GM12878 (cell line): ENCODE results near the gene CEP126. TPM values are rescaled to one million over a fixed set of nuclear protein-coding genes. Genes with fewer than 3 reads are reported as not detected.

Experiments used
- ATAC-seq: fragments of 200-7000 bp; cut with Tn5 transposase; 3 replicates; pipeline ENCODE4 v1.9.1; 2020; ENCODE audit warnings: mild to moderate bottlenecking, moderate library complexity
- BruUV-seq: library from RNA; stranded (reverse); fragments of 400-500 nt; replicated peaks from 2 replicates; lab custom pipeline; 2021; lab: Mats Ljungman, UMichigan
- CTCF ChIA-PET: fragments of 300-600 bp; sonication (Branson Sonifier 250); formaldehyde crosslinking; extraction: SDS; loops from one replicate; lab custom pipeline; 2021; ENCODE audit warnings: inconsistent platforms; lab: Yijun Ruan, JAX
- POLR2A ChIA-PET: fragments of 350-600 bp; formaldehyde crosslinking; extraction: SDS; loops from one replicate; lab custom pipeline; 2021; ENCODE audit warnings: inconsistent platforms; lab: Charles Lee
- RAD21 ChIA-PET: fragments of 300-600 bp; sonication (Branson Sonifier 250); formaldehyde crosslinking; loops from one replicate; lab custom pipeline; 2023; ENCODE audit warnings: antibody characterized with exemption; ENCODE audit not compliant: unreplicated experiment; lab: Charles Lee
- SMC1A ChIA-PET: fragments of 300-600 bp; sonication (Branson Sonifier 250); formaldehyde crosslinking; loops from one replicate; lab custom pipeline; 2023; ENCODE audit not compliant: unreplicated experiment, uncharacterized antibody; lab: Charles Lee
- DNase-seq: peaks from one replicate; pipeline ENCODE4 v3.0.0-alpha.2; 2011; ENCODE audit warnings: low read depth, low spot score
- FAIRE-seq: peaks from 3 replicates; lab custom pipeline; 2011; peaks lifted over from hg19 to GRCh38; lab: Jason Lieb, UNC
- H2AFZ ChIP-seq: 2 replicates; pipeline ENCODE4 v1.6.0; 2011; ENCODE audit warnings: low read depth, low read length, control low read depth; ENCODE audit not compliant: control insufficient read depth
- H3K27ac ChIP-seq: 2 replicates; pipeline ENCODE4 v1.5.1; 2011; ENCODE audit warnings: control low read depth; ENCODE audit not compliant: control insufficient read depth, insufficient read depth
- H3K27me3 ChIP-seq, 2 experiments: replicated peaks in 1 of 2; 2 replicates each; pipeline versions ENCODE4 v1.6.0 to v1.6.1; 2011; ENCODE audit warnings: low read length in 1 of 2; ENCODE audit not compliant: control insufficient read depth in 2 of 2, insufficient read depth in 2 of 2
- H3K36me3 ChIP-seq, 2 experiments: 2 replicates each; pipeline ENCODE4 v1.5.1; 2011; ENCODE audit warnings: low read length in 1 of 2; ENCODE audit not compliant: control insufficient read depth in 2 of 2, insufficient read depth in 2 of 2
- H3K4me1 ChIP-seq: 2 replicates; pipeline ENCODE4 v1.6.1; 2011; ENCODE audit warnings: mild to moderate bottlenecking, low read length, moderate library complexity, mixed read lengths; ENCODE audit not compliant: control insufficient read depth, insufficient read depth
- H3K4me2 ChIP-seq: 2 replicates; pipeline ENCODE4 v1.6.0; 2011; ENCODE audit warnings: control low read depth; ENCODE audit not compliant: control insufficient read depth, insufficient read depth
- H3K4me3 ChIP-seq: fragments of 200-600 bp; sonication (generic); 2 replicates; pipeline ENCODE4 v1.5.1; 2016
- H3K79me2 ChIP-seq: 2 replicates; pipeline ENCODE4 v1.6.0; 2011; ENCODE audit warnings: low read length; ENCODE audit not compliant: control insufficient read depth, insufficient read depth
- H3K9ac ChIP-seq: 2 replicates; pipeline ENCODE4 v1.8.0; 2011; ENCODE audit warnings: low read length, control low read depth, mixed read lengths; ENCODE audit not compliant: control insufficient read depth, insufficient read depth
- H3K9me3 ChIP-seq: replicated peaks from 3 replicates; pipeline ENCODE4 v1.5.1; 2011; ENCODE audit warnings: mild to moderate bottlenecking, low read length; ENCODE audit not compliant: control insufficient read depth, insufficient read depth
- H4K20me1 ChIP-seq: 2 replicates; pipeline ENCODE4 v1.6.0; 2011; ENCODE audit not compliant: control insufficient read depth, insufficient read depth
- BCL3 ChIP-seq: IDR thresholded peaks from 2 replicates; pipeline ENCODE4 v1.6.1; 2011; ENCODE audit warnings: borderline replicate concordance, low read depth, mild to moderate bottlenecking, moderate library complexity, low read length; ENCODE audit not compliant: insufficient read depth, poor library complexity, severe bottlenecking
- CBX5 ChIP-seq: sonication (generic); IDR thresholded peaks from 2 replicates; pipeline ENCODE4 v1.6.1; 2016; ENCODE audit warnings: low read depth, moderate library complexity, mild to moderate bottlenecking, inconsistent platforms
- FOXK2 ChIP-seq: fragments of 450-650 bp; IDR thresholded peaks from 2 replicates; pipeline ENCODE4 v1.6.1; 2017; ENCODE audit warnings: mild to moderate bottlenecking, moderate library complexity
- HCFC1 ChIP-seq: fragments of 150-350 bp; IDR thresholded peaks from 2 replicates; pipeline ENCODE4 v1.6.1; 2014; ENCODE audit warnings: low read length
- JUND ChIP-seq: IDR thresholded peaks from 2 replicates; pipeline ENCODE4 v1.6.1; 2012; ENCODE audit warnings: low read depth, mild to moderate bottlenecking, low read length, improper control_type of control experiment, moderate library complexity
- NR2C2 ChIP-seq: IDR thresholded peaks from 2 replicates; pipeline ENCODE4 v1.6.1; 2011; ENCODE audit warnings: borderline replicate concordance, low read depth; ENCODE audit not compliant: control insufficient read depth, insufficient read length
- RBBP5 ChIP-seq: fragments of 200-600 bp; sonication (generic); conservative IDR thresholded peaks from 2 replicates; pipeline ENCODE4 v1.6.1; 2016
- SPI1 ChIP-seq: IDR thresholded peaks from 2 replicates; pipeline ENCODE4 v1.6.1; 2011; ENCODE audit warnings: low read depth, mild to moderate bottlenecking, low read length, moderate library complexity, borderline replicate concordance; ENCODE audit not compliant: insufficient read depth
- YBX1 ChIP-seq: fragments of 450-650 bp; IDR thresholded peaks from 2 replicates; pipeline ENCODE4 v1.6.1; 2016; ENCODE audit warnings: antibody characterized with exemption
- ZBTB4 ChIP-seq: fragments of 450-650 bp; formaldehyde crosslinking; IDR thresholded peaks from 2 replicates; pipeline ENCODE4 v1.4.0; 2022; ENCODE audit warnings: mild to moderate bottlenecking, moderate library complexity
- ZNF274 ChIP-seq: IDR thresholded peaks from one replicate; pipeline ENCODE4 v1.8.0; 2011; ENCODE audit not compliant: insufficient read length, insufficient read depth
- WGBS: methylation state at CpG from one replicate; pipeline ENCODE4 v1.1.6; 2016; ENCODE audit warnings: low lambda C conversion rate; ENCODE audit not compliant: insufficient replicate concordance, insufficient coverage; ENCODE audit errors: missing lambda C conversion rate; 5-methylcytosine and 5-hydroxymethylcytosine counted together
- in situ Hi-C: fragments of 300-500 bp; cut with MboI; formaldehyde crosslinking; loops from 9 replicates; pipeline ENCODE4 v1.14.3; 2018; ENCODE audit warnings: mixed read lengths
- intact Hi-C: fragments of 100-400 bp; cut with micrococcal nuclease; formaldehyde crosslinking; loops from one replicate; pipeline ENCODE4 v1.14.2; 2022; ENCODE audit not compliant: unreplicated experiment
- polyA plus RNA-seq, 11 experiments: library from polyadenylated mRNA; depleted of rRNA in 4 of 11; unstranded in 6 of 11; stranded (reverse) in 5 of 11; fragments of >200 nt; fragmentation: Nextera tagmentation in 4 of 11; fragmentation: Illumina TruSeq in 1 of 11; extraction: Ambion mirVana in 4 of 11; extraction: Trizol in 1 of 11; gene quantifications; 1 replicate in 1 of 11; 2 replicates in 10 of 11; pipeline versions ENCODE4 v1.2.1 to v1.2.3, GENCODE V29; 2011 to 2016; ENCODE audit warnings: inconsistent platforms in 2 of 11, missing spikeins in 2 of 11, low read depth in 1 of 11
- total RNA-seq, 4 experiments: library from RNA; depleted of rRNA in 3 of 4; stranded (reverse); fragments of >200 nt in 3 of 4; fragmentation: Illumina TruSeq in 1 of 4; extraction: Trizol in 1 of 4; gene quantifications; 2 replicates each; pipeline versions ENCODE4 v1.2.1 to v1.2.3, GENCODE V29; 2013 to 2021

CEP126 gene
- total and polyA plus RNA-seq, 10 of the 15 experiments (the other 5 are each of a cell fraction or from before 2014, with no cell fraction given), result 0.01 TPM; not detected in 8

- no peak overlapping the region for H2AFZ ChIP-seq
- ChIA-PET POLR2A (no interaction called here), CTCF (interaction anchor here (0.6 to 4.1 kb wide), 9 partner anchors 8 to 1851 kb away, joined by 3 to 110 read pairs (median 5); no protein-coding TSS in a partner anchor), SMC1A (interaction anchor here (1.6 to 3.8 kb wide), 3 partner anchors 13 to 609 kb away, joined by 4 to 45 read pairs (median 5); no protein-coding TSS in a partner anchor), RAD21 (interaction anchor here (4.0 kb wide), 1 partner anchor 143 kb away, joined by 49 read pairs; no protein-coding TSS in a partner anchor)
- no peak overlapping the region for H3K9ac ChIP-seq
- no peaks in the 10 kb centered on the region for H3K36me3 ChIP-seq
- no peak overlapping the region for H3K27ac ChIP-seq
- BruUV-seq, result no TSS peak
- no peaks in the 10 kb centered on the region for H3K9me3 ChIP-seq
- no peaks in the 10 kb centered on the region for H3K4me1 ChIP-seq
- WGBS, result 58% methylated on average over 4 of the region's 4 CpGs
- DNase-seq (no peak), FAIRE-seq (no peak), ATAC-seq (no peak)
- no peaks in the 10 kb centered on the region for H3K27me3 ChIP-seq
- H3K4me3 ChIP-seq, result no peak overlapping the region
- no peak overlapping the region for H3K4me2 ChIP-seq
- in situ Hi-C loops (loop anchor here (10.0 kb wide), 1 partner anchor 141 kb away; no protein-coding TSS in a partner anchor), intact Hi-C loops (loop anchor here (5.0 kb wide), 1 partner anchor 568 kb away; no protein-coding TSS in a partner anchor)
- no peaks in the 10 kb centered on the region for H4K20me1 ChIP-seq
- H3K79me2 ChIP-seq, result no peaks in the 10 kb centered on the region
- TF ChIP-seq RBBP5 (no peak), JUND (no peak), ZNF274 (no peak), FOXK2 (no peak), SPI1 (no peak)
These were observed 90.5 kb downstream of the CEP126 start for GRCh38 chr11:102005306-102005705.

- in situ Hi-C loops (loop anchor here (10.0 kb wide), 1 partner anchor 142 kb away; no protein-coding TSS in a partner anchor), intact Hi-C loops (loop anchor here (1.0 to 5.0 kb wide), 2 partner anchors 147 to 570 kb away; no protein-coding TSS in a partner anchor)
- Histone ChIP-seq H3K79me2 (no peaks in the 10 kb centered on the region), H4K20me1 (no peaks in the 10 kb centered on the region), H3K4me3 (no peak overlapping the region), H3K9me3 (no peaks in the 10 kb centered on the region), H3K27me3 (0 out of 4 replicates have a peak, but pooled peaks cover 0 to 4% of the 10 kb centered on the region in 2 experiments), H3K27ac (no peak overlapping the region), H3K9ac (no peak overlapping the region), H2AFZ (no peak overlapping the region), H3K4me2 (no peak overlapping the region), H3K36me3 (no peaks in the 10 kb centered on the region), H3K4me1 (no peaks in the 10 kb centered on the region)
- SMC1A ChIA-PET, result interaction anchor here (1.0 to 3.8 kb wide), 14 partner anchors 8 to 660 kb away, joined by 3 to 45 read pairs (median 4); no protein-coding TSS in a partner anchor
- no TSS peak for BruUV-seq
- DNase-seq (no peak), ATAC-seq (no peak), FAIRE-seq (no peak)
- CTCF ChIA-PET, result interaction anchor here (0.6 to 4.1 kb wide), 29 partner anchors 9 to 658 kb away, joined by 3 to 110 read pairs (median 4); no protein-coding TSS in a partner anchor
- POLR2A ChIA-PET, result no interaction called here
- RAD21 ChIA-PET, result interaction anchor here (1.0 to 4.0 kb wide), 8 partner anchors 80 to 660 kb away, joined by 3 to 49 read pairs (median 5); no protein-coding TSS in a partner anchor
- 78% methylated on average over 7 of the region's 7 CpGs for WGBS
- TF ChIP-seq BCL3 (no peak), CBX5 (no peak), ZBTB4 (CRISPR knock-in tag) (no peak), YBX1 (no peak), NR2C2 (no peak), HCFC1 (no peak)
These were observed 92.2 kb downstream of the CEP126 start for GRCh38 chr11:102006835-102007566.
